ENCODE results near the gene OR52D1. TPM values are rescaled to one million over a fixed set of nuclear protein-coding genes. Genes with fewer than 3 reads are reported as not detected.

The OR52D1 gene
- total and polyA plus RNA-seq, 9 donors = not detected

DNA sequence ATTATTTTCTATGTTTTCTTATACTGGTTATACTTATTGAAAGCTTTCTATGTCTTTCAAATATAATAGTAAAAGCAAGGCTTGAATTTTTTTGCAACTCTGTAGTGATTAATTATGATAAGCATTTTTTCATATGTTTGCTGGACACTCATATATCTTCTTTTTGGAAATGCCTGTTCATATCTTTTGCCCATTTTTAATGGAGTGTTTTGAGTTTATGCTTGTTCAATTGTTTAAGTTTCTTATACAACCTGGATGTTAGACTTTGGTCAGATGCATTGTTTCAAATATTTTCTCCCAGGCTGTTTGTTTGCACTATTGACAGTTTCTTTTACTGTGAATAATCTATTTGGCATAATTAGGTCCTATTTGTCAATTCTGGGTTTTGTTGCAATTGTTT is 48.0 kb downstream of the OR52D1 start:
- intact Hi-C loops (cut with DNase I) = no loop called here
- DNase-seq = no peak
- Histone ChIP-seq H3K27me3 (no peaks in the 10 kb centered on the region), H3K9me3 (no peaks in the 10 kb centered on the region), H3K36me3 (no peaks in the 10 kb centered on the region), H3K27ac (no peak overlapping the region), H3K4me1 (ENCODE audit: insufficient read depth) (peaks cover under 1% of the 10 kb centered on the region), H3K4me3 (no peak overlapping the region)
- TF ChIP-seq EP300 (IDR thresholded peaks at IDR 0.05) (no peak), POLR2A (IDR thresholded peaks at IDR 0.05) (no peak)
- TF ChIP-seq, protein P1, sequence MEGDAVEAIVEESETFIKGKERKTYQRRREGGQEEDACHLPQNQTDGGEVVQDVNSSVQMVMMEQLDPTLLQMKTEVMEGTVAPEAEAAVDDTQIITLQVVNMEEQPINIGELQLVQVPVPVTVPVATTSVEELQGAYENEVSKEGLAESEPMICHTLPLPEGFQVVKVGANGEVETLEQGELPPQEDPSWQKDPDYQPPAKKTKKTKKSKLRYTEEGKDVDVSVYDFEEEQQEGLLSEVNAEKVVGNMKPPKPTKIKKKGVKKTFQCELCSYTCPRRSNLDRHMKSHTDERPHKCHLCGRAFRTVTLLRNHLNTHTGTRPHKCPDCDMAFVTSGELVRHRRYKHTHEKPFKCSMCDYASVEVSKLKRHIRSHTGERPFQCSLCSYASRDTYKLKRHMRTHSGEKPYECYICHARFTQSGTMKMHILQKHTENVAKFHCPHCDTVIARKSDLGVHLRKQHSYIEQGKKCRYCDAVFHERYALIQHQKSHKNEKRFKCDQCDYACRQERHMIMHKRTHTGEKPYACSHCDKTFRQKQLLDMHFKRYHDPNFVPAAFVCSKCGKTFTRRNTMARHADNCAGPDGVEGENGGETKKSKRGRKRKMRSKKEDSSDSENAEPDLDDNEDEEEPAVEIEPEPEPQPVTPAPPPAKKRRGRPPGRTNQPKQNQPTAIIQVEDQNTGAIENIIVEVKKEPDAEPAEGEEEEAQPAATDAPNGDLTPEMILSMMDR (IDR thresholded peaks at IDR 0.05) = no peak

Other genes starting within 250 kb of the OR52D1 start
- gene HBG1, start 238.8 kb upstream of the OR52D1 start, total RNA-seq = 1 to 10 TPM in 1 of 7 donors, not detected in 6; 3.7 TPM
- not detected for gene HBG1, start 238.8 kb upstream of the OR52D1 start, polyA plus RNA-seq
- 1 to 10 TPM in 2 of 7 donors, under 1 TPM in 3, not detected in 2; 0.37 to 9.7 (median 0.53) TPM for gene HBG2, start 233.9 kb upstream of the OR52D1 start, total RNA-seq
- under 1 TPM in 1 of 2 donors, not detected in 1; 0.73 TPM for gene HBG2, start 233.9 kb upstream of the OR52D1 start, polyA plus RNA-seq
- 1 to 10 TPM in 1 of 7 donors, under 1 TPM in 2, not detected in 4; 0.61 to 2.2 (median 0.63) TPM for gene HBE1, start 218.7 kb upstream of the OR52D1 start, total RNA-seq
- under 1 TPM in 1 of 2 donors, not detected in 1; 0.38 TPM for gene HBE1, start 218.7 kb upstream of the OR52D1 start, polyA plus RNA-seq
- gene OR51B4, start 186.7 kb upstream of the OR52D1 start, total RNA-seq = under 1 TPM in 4 of 7 donors, not detected in 3; 0.25 to 0.63 (median 0.46) TPM
- gene OR51B4, start 186.7 kb upstream of the OR52D1 start, polyA plus RNA-seq = not detected
- gene OR51B2, start 164.4 kb upstream of the OR52D1 start, total RNA-seq = 1 to 10 TPM in 1 of 7 donors, under 1 TPM in 4, not detected in 2; 0.27 to 1.7 (median 0.38) TPM
- gene OR51B2, start 164.4 kb upstream of the OR52D1 start, polyA plus RNA-seq = not detected
- gene OR51B5, start 145.2 kb upstream of the OR52D1 start, total RNA-seq = 1 to 10 TPM in 4 of 7 donors, under 1 TPM in 3; 0.56 to 2.1 (median 1.1) TPM
- under 1 TPM; 0.30 to 0.47 TPM for gene OR51B5, start 145.2 kb upstream of the OR52D1 start, polyA plus RNA-seq
- not detected for gene OR51B6, start 137.2 kb upstream of the OR52D1 start, total RNA-seq
- gene OR51B6, start 137.2 kb upstream of the OR52D1 start, polyA plus RNA-seq = not detected
- under 1 TPM in 1 of 7 donors, not detected in 6; 0.12 TPM for gene OR51M1, start 104.9 kb upstream of the OR52D1 start, total RNA-seq
- under 1 TPM in 1 of 2 donors, not detected in 1; 0.08 TPM for gene OR51M1, start 104.9 kb upstream of the OR52D1 start, polyA plus RNA-seq
- not detected for gene OR51Q1, start 66.6 kb upstream of the OR52D1 start, total RNA-seq
- gene OR51Q1, start 66.6 kb upstream of the OR52D1 start, polyA plus RNA-seq = not detected
- gene OR51I1, start 47.2 kb upstream of the OR52D1 start, total RNA-seq = 1 to 10 TPM in 1 of 7 donors, under 1 TPM in 5, not detected in 1; 0.25 to 1.4 (median 0.66) TPM
- gene OR51I1, start 47.2 kb upstream of the OR52D1 start, polyA plus RNA-seq = not detected
- gene OR51I2, start 39.4 kb upstream of the OR52D1 start, total RNA-seq = not detected
- gene OR51I2, start 39.4 kb upstream of the OR52D1 start, polyA plus RNA-seq = not detected
- gene UBQLN3, start 21.3 kb downstream of the OR52D1 start, total RNA-seq = 10 to 100 TPM in 1 of 7 donors, 1 to 10 TPM in 3, under 1 TPM in 3; 0.30 to 10.6 (median 1.0) TPM
- not detected for gene UBQLN3, start 21.3 kb downstream of the OR52D1 start, polyA plus RNA-seq
- gene UBQLNL, start 28.0 kb downstream of the OR52D1 start, total RNA-seq = 1 to 10 TPM in 6 of 7 donors, under 1 TPM in 1; 0.50 to 3.0 (median 1.3) TPM
- gene UBQLNL, start 28.0 kb downstream of the OR52D1 start, polyA plus RNA-seq = under 1 TPM; 0.73 to 0.87 TPM
- 1 to 10 TPM in 3 of 7 donors, under 1 TPM in 4; 0.26 to 3.6 (median 0.89) TPM for gene OR52H1, start 59.9 kb downstream of the OR52D1 start, total RNA-seq
- under 1 TPM in 1 of 2 donors, not detected in 1; 0.07 TPM for gene OR52H1, start 59.9 kb downstream of the OR52D1 start, polyA plus RNA-seq
- not detected for gene OR52B6, start 92.2 kb downstream of the OR52D1 start, total RNA-seq
- gene OR52B6, start 92.2 kb downstream of the OR52D1 start, polyA plus RNA-seq = not detected
- 1 to 10 TPM; 2.3 to 6.3 (median 4.2) TPM for gene TRIM6, start 108.0 kb downstream of the OR52D1 start, total RNA-seq
- gene TRIM6, start 108.0 kb downstream of the OR52D1 start, polyA plus RNA-seq = 1 to 10 TPM; 2.6 to 6.1 TPM
- gene TRIM34, start 136.3 kb downstream of the OR52D1 start, total RNA-seq = 1 to 10 TPM; 4.7 to 8.8 (median 6.1) TPM
- 10 to 100 TPM in 1 of 2 donors, 1 to 10 TPM in 1; 7.2 to 16.6 TPM for gene TRIM34, start 136.3 kb downstream of the OR52D1 start, polyA plus RNA-seq
- gene TRIM5, start 196.4 kb downstream of the OR52D1 start, total RNA-seq = 10 to 100 TPM; 16.8 to 35.8 (median 24.9) TPM
- gene TRIM5, start 196.4 kb downstream of the OR52D1 start, polyA plus RNA-seq = 10 to 100 TPM; 11.8 to 23.8 TPM
- 10 to 100 TPM; 31.0 to 77.4 (median 68.5) TPM for gene TRIM22, start 201.1 kb downstream of the OR52D1 start, total RNA-seq
- 10 to 100 TPM; 40.7 to 84.4 TPM for gene TRIM22, start 201.1 kb downstream of the OR52D1 start, polyA plus RNA-seq
- under 1 TPM in 6 of 7 donors, not detected in 1; 0.17 to 0.43 (median 0.24) TPM for gene OR56B1, start 247.8 kb downstream of the OR52D1 start, total RNA-seq
- gene OR56B1, start 247.8 kb downstream of the OR52D1 start, polyA plus RNA-seq = not detected